ENCODE results near the gene FBXO9.
A peak's percentile ranks its signal among the peaks of the same experiment; 100 is the strongest.

The FBXO9 gene

GRCh38 chr6:53095716-53096115 lies 30.5 kb downstream of the FBXO9 start:
- DNase-seq = no peak

- no peak for DNase-seq
Observed at GRCh38 chr6:53100561-53100960, 35.4 kb downstream of the FBXO9 start.

GRCh38 chr6:53101006-53101405 lies 35.8 kb downstream of the FBXO9 start:
- no peak for DNase-seq

- DNase-seq = no peak
Observed at GRCh38 chr6:53103993-53104675, 38.9 kb downstream of the FBXO9 start.

- no peak for DNase-seq
Observed at GRCh38 chr6:53104916-53105315, 39.7 kb downstream of the FBXO9 start.

- DNase-seq = peak; percentile 63
Observed at GRCh38 chr6:53107091-53107490, 41.9 kb downstream of the FBXO9 start.

GRCh38 chr6:53109612-53110011 lies 44.4 kb downstream of the FBXO9 start:
- DNase-seq = no peak

- DNase-seq = no peak
Observed at GRCh38 chr6:53111865-53112264, 46.7 kb downstream of the FBXO9 start.

- no peak for DNase-seq
Observed at GRCh38 chr6:53112404-53112803, 47.2 kb downstream of the FBXO9 start.

GRCh38 chr6:53112871-53113270 lies 47.7 kb downstream of the FBXO9 start:
- DNase-seq = no peak

GRCh38 chr6:53113742-53114141 lies 48.5 kb downstream of the FBXO9 start:
- no peak for DNase-seq

GRCh38 chr6:53115113-53115512 lies 49.9 kb downstream of the FBXO9 start:
- DNase-seq = no peak

GRCh38 chr6:53115741-53116140 lies 50.5 kb downstream of the FBXO9 start:
- DNase-seq = no peak

- no peak for DNase-seq
Observed at GRCh38 chr6:53119349-53119748, 54.1 kb downstream of the FBXO9 start.

GRCh38 chr6:53119772-53120409 lies 54.7 kb downstream of the FBXO9 start:
- peak; percentile 39 for DNase-seq

- DNase-seq = no peak
Observed at GRCh38 chr6:53124131-53124800, 59.1 kb downstream of the FBXO9 start.

GRCh38 chr6:53125276-53125675 lies 60.1 kb downstream of the FBXO9 start:
- no peak for DNase-seq

GRCh38 chr6:53128842-53129241 lies 63.6 kb downstream of the FBXO9 start:
- DNase-seq = no peak

GRCh38 chr6:53130569-53131290 lies 65.5 kb downstream of the FBXO9 start:
- no peak for DNase-seq

GRCh38 chr6:53133961-53134360 lies 68.8 kb downstream of the FBXO9 start:
- DNase-seq = no peak

- DNase-seq = peak; percentile 21
Observed at GRCh38 chr6:53134601-53135235, 69.5 kb downstream of the FBXO9 start.

GRCh38 chr6:53136000-53136609 lies 70.9 kb downstream of the FBXO9 start:
- DNase-seq = no peak
